H1 (cell line): ENCODE data around the gene GPX4. TPM values are rescaled to one million over a fixed set of nuclear protein-coding genes. Genes with fewer than 3 reads are reported as not detected.

Experiments used
- CTCF ChIA-PET: fragments of 300-600 bp; sonication (Branson Sonifier 250); formaldehyde crosslinking; loops from one replicate; lab custom pipeline; 2021; ENCODE audit not compliant: partially characterized antibody; lab: Charles Lee
- POLR2A ChIA-PET: fragments of 300-600 bp; sonication (Branson Sonifier 250); formaldehyde crosslinking; loops from one replicate; lab custom pipeline; 2021; ENCODE audit warnings: inconsistent platforms; ENCODE audit not compliant: partially characterized antibody; lab: Charles Lee
- DNase-seq, 2 experiments: peaks; one replicate each; pipeline versions ENCODE4 v3.0.0 to v3.0.0-alpha.2; 2010 to 2022; ENCODE audit warnings: low spot score in 2 of 2, low read depth in 1 of 2, mixed read lengths in 1 of 2
- FAIRE-seq: peaks from 2 replicates; lab custom pipeline; 2011; peaks lifted over from hg19 to GRCh38; lab: Jason Lieb, UNC
- H2AFZ ChIP-seq: 2 replicates; pipeline ENCODE4 v1.8.1; 2012; ENCODE audit warnings: low read length, inconsistent platforms
- H2AK5ac ChIP-seq: 2 replicates; pipeline ENCODE4 v1.6.1; 2013; ENCODE audit warnings: low read depth, low read length
- H2BK120ac ChIP-seq: replicated peaks from 2 replicates; pipeline ENCODE3; 2013; ENCODE audit warnings: low read depth, low read length, inconsistent platforms
- H2BK12ac ChIP-seq: 2 replicates; pipeline ENCODE4 v1.6.1; 2013; ENCODE audit warnings: low read depth, low read length
- H2BK15ac ChIP-seq: 2 replicates; pipeline ENCODE4 v1.6.1; 2013; ENCODE audit warnings: low read length
- H2BK20ac ChIP-seq: 2 replicates; pipeline ENCODE4 v1.6.1; 2013; ENCODE audit warnings: low read length
- H2BK5ac ChIP-seq: 2 replicates; pipeline ENCODE4 v1.6.1; 2013; ENCODE audit warnings: low read depth, low read length
- H3K14ac ChIP-seq: 2 replicates; pipeline ENCODE4 v1.6.1; 2013; ENCODE audit warnings: inconsistent platforms; ENCODE audit not compliant: insufficient read length
- H3K18ac ChIP-seq: 2 replicates; pipeline ENCODE4 v1.6.1; 2013; ENCODE audit warnings: low read length; ENCODE audit errors: extremely low read depth
- H3K23ac ChIP-seq: 2 replicates; pipeline ENCODE4 v1.6.1; 2013; ENCODE audit warnings: inconsistent platforms; ENCODE audit not compliant: insufficient read length
- H3K23me2 ChIP-seq: 2 replicates; pipeline ENCODE4 v1.6.1; 2013; ENCODE audit warnings: low read depth, low read length
- H3K27ac ChIP-seq: 2 replicates; pipeline ENCODE4 v1.6.1; 2011; ENCODE audit warnings: low read depth, low read length, inconsistent platforms
- H3K27me3 ChIP-seq, 4 experiments: replicated peaks in 1 of 4; 1 replicate in 1 of 4; 2 replicates in 3 of 4; pipeline versions ENCODE4 v1.6.1 to v1.8.1; 2011 to 2013; ENCODE audit warnings: low read length in 3 of 4, mild to moderate bottlenecking in 3 of 4, inconsistent platforms in 2 of 4, mixed read lengths in 2 of 4, moderate library complexity in 1 of 4; ENCODE audit not compliant: control insufficient read depth in 3 of 4, insufficient read depth in 3 of 4; ENCODE audit errors: extremely low read depth in 1 of 4
- H3K36me3 ChIP-seq, 4 experiments: 2 replicates each; pipeline versions ENCODE4 v1.6.1 to v1.8.1; 2011 to 2013; ENCODE audit warnings: mild to moderate bottlenecking in 4 of 4, low read length in 3 of 4, moderate library complexity in 2 of 4, control low read depth in 1 of 4, inconsistent platforms in 1 of 4; ENCODE audit not compliant: insufficient read depth in 4 of 4, control insufficient read depth in 2 of 4
- H3K4ac ChIP-seq: replicated peaks from 2 replicates; pipeline ENCODE3; 2013; ENCODE audit warnings: low read length, low read depth, mixed read lengths, inconsistent platforms; ENCODE audit not compliant: insufficient read length
- H3K4me1 ChIP-seq, 4 experiments: replicated peaks in 1 of 4; 1 replicate in 1 of 4; 2 replicates in 3 of 4; pipeline versions ENCODE4 v1.6.1 to v1.8.1; 2011 to 2013; ENCODE audit warnings: low read length in 3 of 4, inconsistent platforms in 2 of 4, mixed read lengths in 1 of 4; ENCODE audit not compliant: insufficient read depth in 4 of 4, control insufficient read depth in 3 of 4
- H3K4me2 ChIP-seq, 2 experiments: 2 replicates each; pipeline versions ENCODE4 v1.6.1 to v1.8.1; 2011 to 2013; ENCODE audit warnings: low read depth in 2 of 2, low read length in 2 of 2, control low read depth in 1 of 2, inconsistent platforms in 1 of 2, mild to moderate bottlenecking in 1 of 2; ENCODE audit not compliant: insufficient read depth in 1 of 2
- H3K4me3 ChIP-seq, 4 experiments: fragments of 200-600, 300-600 bp in 1 of 4; sonication (generic), shearing (Covaris generic), sonication (Bioruptor Twin) in 1 of 4; 2 replicates each; pipeline versions ENCODE4 v1.5.1 to v1.8.1; 2011 to 2016; ENCODE audit warnings: low read length in 4 of 4, low read depth in 3 of 4, control low read depth in 2 of 4, inconsistent platforms in 2 of 4, mild to moderate bottlenecking in 2 of 4, mixed read lengths in 1 of 4, moderate library complexity in 1 of 4; ENCODE audit not compliant: insufficient read depth in 2 of 4; ENCODE audit errors: extremely low read depth in 1 of 4
- H3K56ac ChIP-seq: replicated peaks from 2 replicates; pipeline ENCODE3; 2013; ENCODE audit warnings: low read depth, mild to moderate bottlenecking, mixed read lengths, low read length, inconsistent platforms; ENCODE audit not compliant: insufficient read length
- H3K79me1 ChIP-seq: 2 replicates; pipeline ENCODE4 v1.6.1; 2013; ENCODE audit warnings: low read depth, low read length, control low read depth
- H3K79me2 ChIP-seq, 2 experiments: 2 replicates each; pipeline versions ENCODE4 v1.6.1 to v1.8.1; 2012 to 2013; ENCODE audit warnings: low read length in 2 of 2, mild to moderate bottlenecking in 2 of 2, inconsistent platforms in 1 of 2; ENCODE audit not compliant: insufficient read depth in 2 of 2, control insufficient read depth in 1 of 2
- H3K9ac ChIP-seq, 4 experiments: replicated peaks in 1 of 4; 1 replicate in 1 of 4; 2 replicates in 3 of 4; pipeline versions ENCODE4 v1.6.1 to v1.8.1; 2011 to 2013; ENCODE audit warnings: low read depth in 3 of 4, low read length in 3 of 4, control low read depth in 2 of 4, mild to moderate bottlenecking in 2 of 4, moderate library complexity in 2 of 4, inconsistent platforms in 1 of 4; ENCODE audit errors: extremely low read depth in 1 of 4
- H3K9me3 ChIP-seq, 2 experiments: 2 replicates each; pipeline versions ENCODE4 v1.6.1 to v1.8.1; 2012 to 2013; ENCODE audit warnings: mild to moderate bottlenecking in 2 of 2, moderate library complexity in 2 of 2, control low read depth in 1 of 2, inconsistent platforms in 1 of 2, low read depth in 1 of 2, low read length in 1 of 2, mixed read lengths in 1 of 2; ENCODE audit not compliant: insufficient read depth in 2 of 2
- H4K20me1 ChIP-seq, 2 experiments: replicated peaks in 1 of 2; 2 replicates each; pipeline versions ENCODE3 to v1.8.1; 2011 to 2013; ENCODE audit warnings: inconsistent platforms in 2 of 2, low read length in 2 of 2, mild to moderate bottlenecking in 1 of 2; ENCODE audit not compliant: insufficient read depth in 2 of 2, control insufficient read depth in 1 of 2
- H4K5ac ChIP-seq: 2 replicates; pipeline ENCODE4 v1.6.1; 2013; ENCODE audit warnings: low read length, low read depth, mixed read lengths, inconsistent platforms; ENCODE audit not compliant: insufficient read length
- H4K8ac ChIP-seq: 2 replicates; pipeline ENCODE4 v1.8.0; 2013; ENCODE audit warnings: mild to moderate bottlenecking, moderate library complexity, low read length, inconsistent platforms; ENCODE audit not compliant: insufficient read depth; ENCODE audit errors: extremely low read depth
- H4K91ac ChIP-seq: replicated peaks from 2 replicates; pipeline ENCODE3; 2013; ENCODE audit warnings: low read length, mixed read lengths, inconsistent platforms; ENCODE audit not compliant: insufficient read length
- CHD2 ChIP-seq: IDR thresholded peaks from 2 replicates; pipeline ENCODE4 v1.6.1; 2012; ENCODE audit warnings: low read length, improper control_type of control experiment
- SP1 ChIP-seq: IDR thresholded peaks from 2 replicates; pipeline ENCODE4 v1.6.1; 2011; ENCODE audit warnings: low read depth, low read length
- SP4 ChIP-seq: IDR thresholded peaks from 2 replicates; pipeline ENCODE4 v1.6.1; 2012; ENCODE audit warnings: low read length, inconsistent platforms
- TEAD4 ChIP-seq: IDR thresholded peaks from 2 replicates; pipeline ENCODE4 v1.6.1; 2012; ENCODE audit warnings: low read depth, low read length, inconsistent platforms, mixed read lengths
- WGBS, 2 experiments: shearing (Covaris generic) in 1 of 2; methylation state at CpG; one replicate each; pipeline versions ENCODE4 v1.1.6 to v1.1.7; 2013 to 2015; ENCODE audit warnings: low lambda C conversion rate in 2 of 2, mixed read lengths in 2 of 2, inconsistent platforms in 1 of 2, low coverage in 1 of 2, missing lambda C conversion rate in 1 of 2; ENCODE audit not compliant: insufficient replicate concordance in 2 of 2, insufficient coverage in 1 of 2, insufficient read length in 1 of 2; ENCODE audit errors: extremely low coverage in 1 of 2, missing lambda C conversion rate in 1 of 2; 5-methylcytosine and 5-hydroxymethylcytosine counted together
- polyA plus RNA-seq, 7 experiments: library from polyadenylated mRNA; depleted of rRNA in 3 of 7; stranded (reverse) in 5 of 7; unstranded in 2 of 7; fragments of >200 nt in 5 of 7; fragments of 200-250 nt in 2 of 7; gene quantifications; 1 replicate in 5 of 7; 2 replicates in 1 of 7; 4 replicates in 1 of 7; pipeline versions ENCODE4 v1.2.1 to v1.2.3, GENCODE V29; 2011 to 2013; ENCODE audit warnings: missing spikeins in 2 of 7, mixed read lengths in 2 of 7
- total RNA-seq: library from RNA; stranded (reverse); fragmentation: NEBNext Ultra II Directional; extraction: Animal tissue kit (Norgen Biotek cat#: 25700); gene quantifications from 2 replicates; pipeline ENCODE4 v1.2.1, GENCODE V29; 2021
- TF ChIP-seq, protein P1 (sequence below): IDR thresholded peaks from 2 replicates; pipeline ENCODE4 v1.6.1; 2012; ENCODE audit warnings: low read length, inconsistent platforms

GPX4 gene
- total and polyA plus RNA-seq, 2 of the 8 experiments (the other 6 are each of a cell fraction or from before 2014, with no cell fraction given), result 342 to 693 TPM

DNA sequence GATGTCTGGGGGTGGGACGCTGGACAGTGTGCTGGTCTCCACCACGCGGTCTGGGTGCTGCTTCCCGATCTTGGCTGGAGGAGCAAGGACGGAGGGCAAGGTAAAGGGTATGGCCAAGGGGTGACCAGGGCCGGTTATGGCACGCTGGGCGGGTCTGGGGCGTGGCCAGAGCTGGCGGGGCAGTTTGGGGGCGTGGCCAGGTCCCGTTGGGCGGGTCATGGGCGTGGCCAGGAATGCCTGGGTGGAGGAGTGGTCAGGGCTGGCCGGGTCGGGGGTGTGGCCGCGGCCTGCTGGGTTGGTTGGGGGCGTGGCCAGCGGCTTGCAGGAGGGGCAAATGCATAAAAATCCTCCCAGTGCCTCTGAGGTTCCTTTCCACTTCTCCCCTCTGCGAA is 19.2 kb downstream of the GPX4 start:
- Histone ChIP-seq H3K27ac (no peak overlapping the region; the same call in 1 of the 2 replicates), H2BK120ac (no peak overlapping the region), H3K4me1 (peaks cover 0 to 4% (median 2%) of the 10 kb centered on the region in 4 experiments; a peak in 3 of 7 replicates), H2BK12ac (peak overlapping the region; percentile 60; the same call in 1 of the 2 replicates), H3K9ac (no peak overlapping the region), H3K4me3 (no peak overlapping the region), H3K4me2 (no peak overlapping the region), H4K91ac (no peak overlapping the region), H3K23me2 (no peaks in the 10 kb centered on the region), H2BK20ac (no peak overlapping the region), H4K8ac (no peak overlapping the region), H3K18ac (peak overlapping the region; percentile 38; the same call in 1 of the 2 replicates), H3K27me3 (no peaks in the 10 kb centered on the region), H3K4ac (no peak overlapping the region), H3K36me3 (peaks cover 2 to 51% (median 7%) of the 10 kb centered on the region in 4 experiments; a peak in 4 of 8 replicates), H3K56ac (no peak overlapping the region), H3K14ac (no peak overlapping the region), H3K9me3 (no peaks in the 10 kb centered on the region), H3K79me1 (no peaks in the 10 kb centered on the region), H2BK5ac (no peak overlapping the region), H2BK15ac (no peak overlapping the region), H2AFZ (no peak overlapping the region), H2AK5ac (no peak overlapping the region), H4K20me1 (peaks cover 0 to 2% of the 10 kb centered on the region in 2 experiments), H3K23ac (no peak overlapping the region), H3K79me2 (no peaks in the 10 kb centered on the region), H4K5ac (no peak overlapping the region)
- DNase-seq (peak in 1 of 2 experiments; percentile 100), FAIRE-seq (no peak)
- CTCF ChIA-PET, result interaction anchor here (0.9 to 4.2 kb wide), 6 partner anchors 10 to 200 kb away, joined by 3 to 17 read pairs (median 6); no protein-coding TSS in a partner anchor
- TF ChIP-seq SP1 (peak; percentile 99), CHD2 (peak; percentile 41; the same call in 1 of the 2 replicates), SP4 (peak; percentile 99), TEAD4 (peak; percentile 43; the same call in 1 of the 2 replicates)
- TF ChIP-seq, protein P1, sequence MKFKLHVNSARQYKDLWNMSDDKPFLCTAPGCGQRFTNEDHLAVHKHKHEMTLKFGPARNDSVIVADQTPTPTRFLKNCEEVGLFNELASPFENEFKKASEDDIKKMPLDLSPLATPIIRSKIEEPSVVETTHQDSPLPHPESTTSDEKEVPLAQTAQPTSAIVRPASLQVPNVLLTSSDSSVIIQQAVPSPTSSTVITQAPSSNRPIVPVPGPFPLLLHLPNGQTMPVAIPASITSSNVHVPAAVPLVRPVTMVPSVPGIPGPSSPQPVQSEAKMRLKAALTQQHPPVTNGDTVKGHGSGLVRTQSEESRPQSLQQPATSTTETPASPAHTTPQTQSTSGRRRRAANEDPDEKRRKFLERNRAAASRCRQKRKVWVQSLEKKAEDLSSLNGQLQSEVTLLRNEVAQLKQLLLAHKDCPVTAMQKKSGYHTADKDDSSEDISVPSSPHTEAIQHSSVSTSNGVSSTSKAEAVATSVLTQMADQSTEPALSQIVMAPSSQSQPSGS, result no peak
- WGBS, 2 experiments, result 52% methylated on average over 21 of the region's 21 CpGs; no CpG with 5 or more reads in 1 of the 2 experiments
- POLR2A ChIA-PET, result interaction anchor here (0.6 to 1.9 kb wide), 9 partner anchors 10 to 147 kb away, joined by 3 to 7 read pairs (median 4); partner anchors contain the start of gene GPX4
